SIG-M5 (cell line): Measurements from ENCODE around the gene SUPV3L1.
"Not testable (repeated sequence)": the region's sequence is repeated elsewhere in the genome, so short reads cannot be mapped to it uniquely, and the experiment has no call there.

Experiments
- DNase-seq: peaks from one replicate; lab custom pipeline; 2025; lab: John Stamatoyannopoulos, UW

SUPV3L1 gene

GRCh38 chr10:69179743-69180524 lies at the start of gene SUPV3L1:
Gene SUPV3L1 (plus strand): TSS chr10:69180234. CDS start chr10:69180292, 58 bp downstream.
- peak; percentile 63 for DNase-seq

- no peak for DNase-seq
Observed at GRCh38 chr10:69130251-69130650, 49.8 kb upstream of the SUPV3L1 start.

GRCh38 chr10:69139961-69140360 lies 40.1 kb upstream of the SUPV3L1 start:
- no peak for DNase-seq

DNA sequence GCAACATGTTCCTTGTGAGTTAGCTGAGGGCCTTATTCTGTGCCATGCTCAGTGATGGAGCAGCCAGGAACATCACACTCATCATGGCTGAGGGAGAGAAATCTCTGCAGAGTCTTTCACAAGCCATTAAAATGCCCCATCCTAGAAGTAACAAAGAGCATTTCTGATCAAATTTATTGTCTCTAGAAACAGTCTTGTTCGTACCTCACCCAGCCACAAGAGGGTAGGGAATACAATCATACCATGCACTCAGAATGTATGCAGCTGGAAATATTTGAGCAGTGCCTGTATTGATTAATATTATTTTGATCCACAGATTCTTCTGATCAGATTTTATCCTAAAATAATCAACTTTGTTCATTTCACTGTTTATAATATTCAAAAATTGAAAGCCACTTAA lies 38.7 kb upstream of the SUPV3L1 start:
- DNase-seq, result no peak

DNA sequence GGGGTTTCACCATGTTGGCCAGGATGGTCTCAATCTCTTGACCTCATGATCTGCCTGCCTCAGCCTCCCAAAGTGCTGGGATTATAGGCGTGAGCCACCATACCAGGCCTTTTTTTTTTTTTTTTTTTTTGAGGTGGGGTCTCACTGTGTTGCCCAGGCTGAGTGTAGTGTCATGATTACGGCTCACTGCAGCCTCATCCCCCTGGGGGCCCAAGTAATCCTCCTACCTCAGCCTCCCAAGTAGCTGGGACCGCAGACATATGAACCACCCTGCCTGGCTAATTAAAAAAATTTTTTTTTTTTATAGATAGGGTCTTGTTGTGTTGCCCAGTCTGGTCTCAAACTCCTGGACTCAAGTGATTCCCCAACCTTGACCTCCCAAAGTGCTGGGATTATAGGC lies 38.0 kb upstream of the SUPV3L1 start:
- not testable (repeated sequence) for DNase-seq

DNA sequence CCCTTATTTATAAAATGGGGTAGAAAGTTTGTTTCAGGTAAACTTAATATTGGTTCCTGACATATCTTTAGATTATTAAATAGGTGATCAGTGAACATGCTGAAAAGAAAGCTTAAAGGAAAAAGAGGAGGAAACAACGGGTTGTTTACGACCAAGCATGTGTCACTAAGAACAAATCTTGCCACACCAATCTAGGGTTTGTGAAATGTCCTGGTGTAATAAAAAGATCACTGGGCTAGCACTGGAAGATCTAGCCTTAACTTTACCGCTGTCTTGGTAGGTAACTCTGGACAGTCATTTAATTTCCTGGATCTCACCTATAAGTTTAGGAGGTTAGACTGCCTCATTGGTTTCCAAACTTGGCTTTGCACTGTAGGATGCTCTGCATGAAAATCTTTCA lies 37.1 kb upstream of the SUPV3L1 start:
- DNase-seq, result no peak

- no peak for DNase-seq
Observed at GRCh38 chr10:69145329-69145728, 34.7 kb upstream of the SUPV3L1 start.

GRCh38 chr10:69145864-69146263 lies 34.2 kb upstream of the SUPV3L1 start:
- no peak for DNase-seq

DNA sequence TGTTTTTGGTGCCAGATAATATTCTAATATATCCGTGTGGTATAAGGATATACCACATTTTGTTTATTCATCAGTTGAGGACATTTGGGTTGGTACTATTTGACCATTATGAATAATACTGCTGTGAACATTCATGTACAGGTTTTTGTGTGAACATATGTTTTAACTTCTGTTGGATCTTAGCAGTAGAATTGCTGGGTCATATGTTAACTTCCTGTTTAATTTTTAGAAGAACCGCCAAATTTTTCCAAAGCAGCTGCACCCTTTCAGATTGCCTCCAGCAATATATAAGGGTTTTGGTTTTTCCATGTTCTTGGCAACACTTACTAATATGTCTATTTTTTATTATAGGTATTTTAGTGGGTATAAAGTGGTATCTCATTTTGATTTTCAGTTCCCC lies 33.3 kb upstream of the SUPV3L1 start:
- no peak for DNase-seq

GRCh38 chr10:69151984-69152383 lies 28.1 kb upstream of the SUPV3L1 start:
- DNase-seq, result no peak

DNA sequence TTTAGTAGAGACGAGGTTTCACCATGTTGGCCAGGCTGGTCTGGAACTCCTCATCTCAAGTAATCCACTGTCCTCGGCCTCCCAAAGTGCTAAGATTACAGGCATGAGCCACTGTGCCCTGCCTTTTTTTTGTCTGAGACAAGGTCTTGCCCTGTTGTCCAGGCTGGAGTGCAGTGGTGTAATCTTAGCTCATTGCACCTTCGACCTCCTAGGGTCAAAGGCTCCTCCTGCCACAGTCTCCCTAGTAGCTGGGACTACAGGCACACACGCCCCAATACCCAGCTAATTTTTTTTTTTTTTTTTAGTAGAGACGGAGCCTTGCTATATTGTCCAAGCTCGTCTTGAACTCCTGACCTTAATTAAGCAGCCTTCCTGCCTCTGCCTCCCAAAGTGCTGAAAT lies 26.8 kb upstream of the SUPV3L1 start:
- no peak for DNase-seq

DNA sequence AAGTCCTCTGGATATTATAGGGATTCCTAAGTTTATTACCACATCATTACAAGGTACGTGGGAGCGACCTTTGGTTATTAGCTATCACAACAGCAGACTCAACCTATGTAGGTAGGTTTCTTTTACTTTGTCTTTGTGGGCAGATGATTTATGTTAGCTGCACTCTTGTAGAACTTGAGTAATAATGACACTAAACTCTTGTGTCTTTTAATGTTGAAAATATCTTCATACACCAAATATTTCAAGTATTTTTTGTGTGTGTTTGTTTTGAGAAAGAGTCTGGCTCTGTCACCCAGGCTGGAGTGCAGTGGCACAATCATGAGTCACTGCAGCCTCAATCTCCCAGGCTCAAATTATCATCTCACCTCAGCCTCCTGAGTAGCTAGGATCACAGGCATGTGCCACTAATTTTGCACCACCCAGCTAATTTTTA lies 19.2 kb upstream of the SUPV3L1 start:
- DNase-seq, result no peak

GRCh38 chr10:69168493-69168892 lies 11.5 kb upstream of the SUPV3L1 start:
- DNase-seq, result no peak

GRCh38 chr10:69172241-69172982 lies 7.6 kb upstream of the SUPV3L1 start:
- DNase-seq, result no peak

GRCh38 chr10:69175326-69175725 lies 4.7 kb upstream of the SUPV3L1 start:
- not testable (repeated sequence) for DNase-seq

DNA sequence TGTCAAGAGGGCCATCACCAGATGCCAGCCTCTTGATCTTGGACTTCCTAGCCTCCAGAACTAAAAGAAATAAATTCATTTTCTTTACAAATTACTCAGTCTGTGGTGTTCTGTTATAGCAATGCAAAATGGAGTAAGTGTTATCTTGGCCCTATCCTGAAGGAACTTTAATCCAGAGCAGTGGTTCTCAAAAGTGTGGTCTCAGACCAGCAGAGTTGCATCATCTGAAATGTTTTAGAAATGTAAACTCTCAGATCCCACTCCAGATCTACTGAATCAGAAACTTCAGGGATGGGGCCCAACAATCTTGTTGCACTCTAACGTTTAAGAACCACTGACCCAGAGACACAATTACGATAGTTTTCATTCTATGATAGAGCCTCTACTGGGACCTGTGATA lies 3.2 kb upstream of the SUPV3L1 start:
- DNase-seq, result no peak

DNA sequence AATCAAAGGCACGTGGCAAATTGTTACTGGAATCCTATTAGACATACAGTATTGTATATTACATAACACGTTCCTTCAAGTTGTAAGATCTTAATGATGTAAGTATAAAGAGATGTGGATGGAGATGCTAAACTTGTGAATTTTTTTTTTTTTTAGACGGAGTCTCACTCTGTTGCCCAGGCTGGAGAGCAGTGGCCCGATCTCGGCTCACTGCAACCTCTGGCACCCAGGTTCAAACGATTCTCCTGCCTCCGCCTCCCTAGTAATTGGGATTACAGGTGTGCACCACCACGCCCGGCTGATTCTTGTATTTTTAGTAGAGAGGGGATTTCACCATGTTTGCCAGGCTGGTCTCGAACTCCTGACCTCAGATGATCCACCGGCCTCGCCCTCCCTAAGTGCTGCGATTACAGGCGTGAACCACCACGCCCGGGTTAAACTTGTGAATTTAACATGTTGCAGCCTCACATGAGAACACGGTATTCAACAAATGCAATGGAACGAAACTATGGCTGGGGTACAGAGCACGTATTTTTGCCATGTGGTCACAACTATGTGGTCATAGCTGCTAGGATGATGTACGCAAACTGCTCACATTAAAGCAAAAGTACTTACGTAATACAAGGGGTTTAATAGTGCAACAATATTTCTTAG lies 818 bp upstream of the SUPV3L1 start:
- DNase-seq, result no peak

GRCh38 chr10:69180525-69181204 lies 631 bp downstream of the SUPV3L1 start:
- no peak for DNase-seq

DNA sequence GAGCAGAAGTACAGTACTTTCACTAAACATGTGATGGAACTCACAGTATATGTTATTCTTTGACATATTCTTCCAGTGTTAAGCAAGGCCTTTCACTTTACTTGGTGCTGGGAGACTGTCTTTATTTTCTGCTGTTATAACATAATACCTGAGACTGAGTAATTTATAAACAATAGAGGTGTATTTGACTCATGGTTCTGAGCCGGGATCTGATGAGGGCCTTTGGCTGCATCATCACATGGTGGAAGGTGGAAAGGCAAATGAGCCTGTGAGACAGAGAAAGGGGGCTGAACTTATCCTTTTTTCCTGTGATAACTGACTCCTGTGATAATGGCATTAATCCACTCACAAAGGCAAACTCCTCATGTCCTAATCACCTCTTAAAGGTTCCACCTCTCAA lies 1.4 kb downstream of the SUPV3L1 start:
- DNase-seq, result no peak

GRCh38 chr10:69182005-69182404 lies 2.0 kb downstream of the SUPV3L1 start:
- no peak for DNase-seq

- no peak for DNase-seq
Observed at GRCh38 chr10:69186524-69186923, 6.5 kb downstream of the SUPV3L1 start.

DNA sequence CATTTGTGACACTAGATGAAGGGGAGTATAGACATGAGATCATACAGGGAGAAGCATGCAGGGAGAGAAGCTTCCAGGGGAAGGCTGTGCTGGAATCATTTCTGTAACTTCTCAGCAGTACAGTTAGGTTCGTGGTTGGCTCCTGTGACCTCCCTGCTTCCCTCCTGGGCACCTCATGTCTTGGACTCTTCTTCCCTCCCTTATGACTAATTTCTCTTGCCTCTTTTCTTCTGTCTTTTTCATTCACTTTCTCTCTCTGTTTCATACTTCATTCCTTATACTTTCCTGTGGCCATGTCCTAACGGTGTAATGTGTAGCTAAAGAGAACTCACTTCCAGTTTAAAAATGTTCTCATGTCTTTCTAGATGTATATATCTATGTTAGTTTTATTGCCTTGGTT lies 21.0 kb downstream of the SUPV3L1 start:
- DNase-seq, result no peak
